ENCODE measurements around the gene FAM241A. TPM values are rescaled to one million over a fixed set of nuclear protein-coding genes. Genes with fewer than 3 reads are reported as not detected.
"Not testable (repeated sequence)": the region's sequence is repeated elsewhere in the genome, so short reads cannot be mapped to it uniquely, and the experiment has no call there.

FAM241A gene
- total RNA-seq, 1 donor from 2014 or later, result 5.0 TPM

DNA sequence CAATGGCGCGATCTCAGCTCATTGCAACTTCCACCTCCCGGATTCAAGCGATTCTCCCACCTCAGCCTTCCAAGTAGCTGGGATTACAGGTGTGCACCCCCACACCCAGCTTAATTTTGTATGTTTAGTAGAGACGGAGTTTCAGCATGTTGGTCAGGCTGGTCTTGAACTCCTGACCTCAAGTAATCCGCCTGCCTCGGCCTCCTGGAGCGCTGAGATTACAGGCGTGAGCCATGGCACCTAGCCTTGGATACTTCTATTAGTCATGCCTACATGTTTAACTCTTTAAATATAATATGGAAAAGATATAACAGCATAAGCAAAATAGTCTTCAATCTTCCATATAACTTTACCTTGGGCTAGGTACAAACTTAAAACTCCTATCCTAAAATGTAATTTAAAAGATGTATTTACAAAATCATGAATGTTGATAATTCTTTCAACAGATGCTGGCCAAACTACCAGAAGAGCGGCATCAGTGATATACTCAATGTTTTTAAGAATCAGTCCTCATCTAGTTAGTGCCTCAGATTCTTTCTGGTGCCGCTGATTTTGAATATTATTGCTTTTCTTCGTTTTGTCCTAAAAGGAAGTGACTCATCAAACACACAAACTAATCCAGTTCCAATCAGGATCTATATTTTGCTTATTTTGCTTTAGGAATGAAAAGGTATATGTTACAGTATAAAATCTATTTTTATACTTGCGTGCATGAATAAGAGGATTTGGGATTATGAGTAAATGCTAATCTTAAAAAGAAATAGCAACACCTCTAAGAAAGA is 23.7 kb downstream of the FAM241A start:
- no peak for DNase-seq
- intact Hi-C loops (cut with DNase I), result no loop called here
- Histone ChIP-seq H3K4me3 (no peak overlapping the region), H3K36me3 (no peaks in the 10 kb centered on the region), H3K27ac (no peak overlapping the region), H3K9me3 (no peaks in the 10 kb centered on the region), H3K27me3 (ENCODE audit: low read depth) (no peaks in the 10 kb centered on the region), H3K4me1 (no peaks in the 10 kb centered on the region)
- TF ChIP-seq, protein P1, sequence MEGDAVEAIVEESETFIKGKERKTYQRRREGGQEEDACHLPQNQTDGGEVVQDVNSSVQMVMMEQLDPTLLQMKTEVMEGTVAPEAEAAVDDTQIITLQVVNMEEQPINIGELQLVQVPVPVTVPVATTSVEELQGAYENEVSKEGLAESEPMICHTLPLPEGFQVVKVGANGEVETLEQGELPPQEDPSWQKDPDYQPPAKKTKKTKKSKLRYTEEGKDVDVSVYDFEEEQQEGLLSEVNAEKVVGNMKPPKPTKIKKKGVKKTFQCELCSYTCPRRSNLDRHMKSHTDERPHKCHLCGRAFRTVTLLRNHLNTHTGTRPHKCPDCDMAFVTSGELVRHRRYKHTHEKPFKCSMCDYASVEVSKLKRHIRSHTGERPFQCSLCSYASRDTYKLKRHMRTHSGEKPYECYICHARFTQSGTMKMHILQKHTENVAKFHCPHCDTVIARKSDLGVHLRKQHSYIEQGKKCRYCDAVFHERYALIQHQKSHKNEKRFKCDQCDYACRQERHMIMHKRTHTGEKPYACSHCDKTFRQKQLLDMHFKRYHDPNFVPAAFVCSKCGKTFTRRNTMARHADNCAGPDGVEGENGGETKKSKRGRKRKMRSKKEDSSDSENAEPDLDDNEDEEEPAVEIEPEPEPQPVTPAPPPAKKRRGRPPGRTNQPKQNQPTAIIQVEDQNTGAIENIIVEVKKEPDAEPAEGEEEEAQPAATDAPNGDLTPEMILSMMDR (IDR thresholded peaks at IDR 0.05), result no peak
- no peak for ATAC-seq

DNA sequence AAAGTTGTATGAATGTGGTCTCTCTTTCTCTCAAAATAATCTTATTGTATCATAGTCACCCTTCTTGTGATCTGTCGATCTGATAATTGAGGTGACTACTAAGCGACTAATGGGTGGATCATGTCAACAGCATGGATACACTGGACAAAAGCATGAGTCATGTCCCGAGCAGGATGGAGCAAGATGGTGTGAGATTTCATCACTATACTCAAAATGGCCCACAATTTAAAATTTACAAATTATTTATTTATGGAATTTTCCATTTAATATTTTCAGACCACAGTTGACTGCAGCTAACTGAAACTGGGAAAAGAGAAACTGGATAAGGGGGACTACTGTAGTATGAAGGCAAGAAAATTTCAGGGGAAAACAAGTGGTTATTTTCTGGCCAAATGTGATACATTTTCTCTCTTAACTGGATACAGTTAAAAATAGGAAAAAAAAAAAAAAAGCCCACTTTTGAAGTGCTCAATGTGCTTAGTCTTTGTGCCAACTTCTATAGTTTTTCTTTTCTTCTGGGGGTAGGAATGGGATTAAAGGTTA is 25.3 kb downstream of the FAM241A start:
- no peaks in the 10 kb centered on the region for H3K27me3 ChIP-seq (ENCODE audit: low read depth)
- H3K4me1 ChIP-seq, result no peaks in the 10 kb centered on the region
- no peaks in the 10 kb centered on the region for H3K9me3 ChIP-seq
- ATAC-seq, result no peak
- no peak for DNase-seq
- TF ChIP-seq, protein P1 (IDR thresholded peaks at IDR 0.05), result no peak
- H3K27ac ChIP-seq, result no peak overlapping the region
- intact Hi-C loops (cut with DNase I), result no loop called here
- no peaks in the 10 kb centered on the region for H3K36me3 ChIP-seq
- no peak overlapping the region for H3K4me3 ChIP-seq

DNA sequence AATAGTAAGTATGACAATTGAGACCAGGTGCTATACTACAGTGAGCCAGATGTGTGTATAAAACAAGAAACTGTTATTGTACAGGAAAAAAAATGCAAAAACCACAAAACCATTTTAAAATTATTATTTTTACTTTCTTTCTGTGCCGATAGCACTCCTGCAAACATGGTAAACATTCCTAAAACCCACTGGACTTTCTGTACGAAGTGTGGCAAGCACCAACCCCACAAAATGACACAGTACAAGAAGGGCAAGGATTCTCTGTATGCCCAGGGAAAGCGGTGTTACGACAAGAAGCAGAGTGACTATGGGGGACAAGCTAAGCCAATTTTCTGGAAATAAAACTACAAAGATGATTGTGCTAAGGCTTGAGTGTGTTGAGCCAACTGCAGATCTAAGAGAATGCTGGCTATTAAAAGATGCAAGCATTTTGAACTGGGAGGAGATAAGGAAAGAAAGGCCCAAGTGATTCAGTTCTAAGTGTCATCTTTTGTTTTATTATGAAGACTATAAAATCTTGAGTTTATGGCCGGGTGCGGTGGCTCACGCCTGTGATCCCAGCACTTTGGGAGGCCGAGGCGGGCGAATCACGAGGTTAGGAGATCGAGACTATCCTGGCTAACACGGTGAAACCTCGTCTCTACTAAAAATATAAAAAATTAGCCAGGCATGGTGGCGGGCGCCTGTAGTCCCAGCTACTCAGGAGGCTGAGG is 26.0 kb downstream of the FAM241A start:
- H3K36me3 ChIP-seq; H3K27ac ChIP-seq; DNase-seq; H3K27me3 ChIP-seq (ENCODE audit: low read depth); H3K9me3 ChIP-seq; ATAC-seq; H3K4me1 ChIP-seq; intact Hi-C loops (cut with DNase I); H3K4me3 ChIP-seq: not testable (repeated sequence)

DNA sequence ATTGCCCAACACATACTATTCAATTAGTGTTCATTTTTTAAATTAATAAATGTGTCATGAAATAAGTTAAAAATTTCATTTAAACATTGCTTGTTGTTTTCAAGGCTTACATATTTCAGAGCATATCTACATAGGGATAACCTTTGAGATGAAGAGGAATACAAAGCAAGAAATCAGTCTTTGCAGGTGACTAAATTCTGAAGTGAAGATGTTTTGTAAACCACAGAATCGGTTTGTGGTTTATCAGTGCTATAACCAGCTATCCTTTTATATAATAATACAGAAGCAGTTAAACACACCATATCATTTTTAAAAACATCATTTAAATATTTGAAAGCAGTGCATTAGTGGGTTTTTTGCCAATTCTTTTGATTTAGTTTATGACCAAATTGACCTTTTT is 26.9 kb downstream of the FAM241A start:
- DNase-seq (no peak), ATAC-seq (no peak)
- Histone ChIP-seq H3K36me3 (no peaks in the 10 kb centered on the region), H3K4me1 (no peaks in the 10 kb centered on the region), H3K27ac (no peak overlapping the region), H3K9me3 (no peaks in the 10 kb centered on the region), H3K4me3 (no peak overlapping the region), H3K27me3 (ENCODE audit: low read depth) (no peaks in the 10 kb centered on the region)
- TF ChIP-seq, protein P1 (IDR thresholded peaks at IDR 0.05), result no peak
- intact Hi-C loops (cut with DNase I), result no loop called here

DNA sequence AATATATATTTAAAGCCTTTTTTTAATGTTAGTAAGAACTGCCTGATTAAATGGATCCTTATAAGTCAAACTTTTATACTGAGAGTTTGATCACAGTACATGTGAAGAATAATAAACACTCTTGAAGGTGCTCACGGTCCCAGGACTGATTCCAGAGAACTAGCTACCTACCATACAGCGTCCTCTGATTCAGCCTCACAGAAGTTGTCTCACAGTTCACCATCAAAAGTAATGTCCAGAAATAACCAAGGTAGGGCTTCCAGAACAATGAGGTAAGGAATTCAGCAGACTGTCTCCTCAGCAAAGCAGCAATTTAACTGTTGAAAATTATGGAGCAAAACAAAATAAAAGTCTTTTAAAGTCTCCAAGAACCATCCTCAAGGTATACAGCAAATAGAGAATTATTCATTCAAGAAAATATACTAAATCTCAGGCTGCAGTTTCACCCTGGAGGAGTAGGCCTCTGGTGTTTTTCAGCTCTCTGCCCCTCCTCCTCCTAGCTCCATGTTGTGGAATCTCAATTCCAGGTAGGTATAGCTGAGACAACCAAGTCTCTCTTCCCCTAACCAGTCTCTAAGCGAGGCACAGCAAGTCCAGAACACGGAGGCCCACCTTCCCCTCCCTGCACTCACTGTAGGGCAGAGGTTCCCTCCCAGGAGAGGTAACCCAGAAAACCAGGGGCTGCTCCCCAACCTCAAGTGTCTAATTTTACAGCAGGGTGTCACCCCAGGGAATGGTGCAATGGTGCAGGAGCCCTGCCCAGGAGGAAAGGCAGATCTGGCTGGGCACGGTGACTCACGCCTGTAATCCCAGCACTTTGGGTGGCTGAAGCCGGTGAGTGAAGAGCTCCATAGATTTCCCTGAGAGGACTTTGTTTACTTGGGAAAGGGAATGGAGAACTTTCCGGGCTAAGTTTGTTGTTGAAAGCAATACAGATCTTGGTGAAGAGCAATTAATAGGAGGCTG is 28.6 kb downstream of the FAM241A start:
- intact Hi-C loops (cut with DNase I), result no loop called here
- H3K36me3 ChIP-seq, result no peaks in the 10 kb centered on the region
- no peak overlapping the region for H3K27ac ChIP-seq
- no peaks in the 10 kb centered on the region for H3K9me3 ChIP-seq
- ATAC-seq (no peak), DNase-seq (no peak)
- H3K4me3 ChIP-seq, result no peak overlapping the region
- no peaks in the 10 kb centered on the region for H3K27me3 ChIP-seq (ENCODE audit: low read depth)
- TF ChIP-seq, protein P1 (IDR thresholded peaks at IDR 0.05), result no peak
- H3K4me1 ChIP-seq, result no peaks in the 10 kb centered on the region
